Hippocampal formation (tissue), 2 donors: Measurements from ENCODE around the gene UGT1A8.
"Not testable (repeated sequence)": the region's sequence is repeated elsewhere in the genome, so short reads cannot be mapped to it uniquely, and the experiment has no call there.

Experiments
- DNase-seq, 2 donors: peaks; one replicate each; lab custom pipeline; 2025; lab: John Stamatoyannopoulos, UW

Gene UGT1A8

DNA sequence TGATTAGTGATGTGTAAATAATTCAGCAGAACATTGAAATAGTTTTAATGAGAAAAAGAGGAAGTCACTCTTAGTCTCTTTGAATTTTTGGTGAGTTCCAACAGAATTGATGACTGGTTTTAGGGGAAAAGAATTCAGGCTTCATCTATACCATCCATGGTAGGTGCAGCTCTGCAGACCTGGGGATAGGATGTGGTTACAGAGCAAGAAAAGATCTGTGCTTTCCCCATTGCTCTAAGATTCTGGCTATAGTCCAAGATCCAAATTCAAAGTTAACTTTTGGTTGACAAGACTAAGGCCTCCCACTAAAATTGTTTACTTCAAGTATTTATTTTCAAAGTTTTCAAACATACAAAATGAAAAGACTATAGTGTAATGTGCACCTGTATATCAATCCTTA, 22.4 kb downstream of the UGT1A8 start:
- DNase-seq = no peak

DNA sequence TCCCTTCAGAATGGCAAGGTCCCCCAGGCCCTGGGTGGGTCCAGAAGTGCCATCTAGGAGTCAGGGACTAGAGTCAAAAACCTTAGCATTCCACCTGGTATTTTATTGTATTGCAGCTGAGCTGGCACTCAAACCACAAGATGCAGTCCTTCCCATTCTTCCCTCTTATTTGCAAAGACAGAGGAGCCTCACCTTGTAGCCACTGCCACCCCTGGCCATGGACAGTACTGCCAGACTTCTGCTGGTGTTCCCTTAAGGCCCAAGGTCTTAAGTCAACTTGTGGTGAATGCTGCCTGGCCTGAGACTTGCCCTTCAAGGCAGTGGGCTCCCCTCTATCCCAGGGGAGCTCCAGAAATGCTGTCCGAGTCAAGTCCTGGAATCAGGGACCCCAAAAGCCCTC, 25.7 kb downstream of the UGT1A8 start:
- no peak for DNase-seq

DNA sequence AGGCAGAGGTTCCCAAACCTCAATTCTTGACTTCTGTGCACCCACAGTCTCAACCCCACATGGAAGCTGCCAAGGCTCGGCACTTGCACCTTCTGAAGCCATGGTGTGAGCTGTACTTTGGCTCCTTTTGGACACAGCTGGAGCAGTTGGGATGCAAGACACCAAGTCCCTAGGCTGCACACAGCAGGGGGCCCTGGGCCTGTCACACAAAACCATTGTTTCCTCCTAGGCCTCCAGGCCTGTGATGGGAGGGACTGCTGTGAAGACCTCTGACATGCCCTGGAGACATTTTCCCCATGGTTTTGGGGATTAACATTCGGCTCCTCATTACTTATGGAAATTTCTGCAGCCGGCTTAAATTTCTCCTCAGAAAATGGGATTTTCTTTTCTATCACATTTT, 28.6 kb downstream of the UGT1A8 start:
- DNase-seq = not testable (repeated sequence)

DNA sequence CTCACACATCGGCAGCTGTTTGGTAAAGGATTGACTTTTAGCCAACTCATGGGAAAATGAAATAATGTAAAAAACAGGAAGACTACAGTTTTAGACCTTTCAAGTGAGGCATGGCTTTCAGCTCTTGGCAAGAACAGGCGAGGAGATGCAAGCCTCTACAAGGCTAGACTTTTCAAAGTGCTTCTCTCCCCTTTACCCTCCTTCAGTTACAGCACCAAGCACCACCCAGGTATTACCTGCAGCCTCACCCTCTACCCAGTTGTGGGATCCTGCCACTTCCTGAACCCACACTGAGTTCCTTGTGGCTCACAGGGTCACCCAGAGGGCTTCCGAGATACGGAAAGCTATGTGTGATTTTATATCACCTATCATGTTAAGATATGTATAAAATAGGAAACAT, 33.5 kb downstream of the UGT1A8 start:
- no peak for DNase-seq

DNA sequence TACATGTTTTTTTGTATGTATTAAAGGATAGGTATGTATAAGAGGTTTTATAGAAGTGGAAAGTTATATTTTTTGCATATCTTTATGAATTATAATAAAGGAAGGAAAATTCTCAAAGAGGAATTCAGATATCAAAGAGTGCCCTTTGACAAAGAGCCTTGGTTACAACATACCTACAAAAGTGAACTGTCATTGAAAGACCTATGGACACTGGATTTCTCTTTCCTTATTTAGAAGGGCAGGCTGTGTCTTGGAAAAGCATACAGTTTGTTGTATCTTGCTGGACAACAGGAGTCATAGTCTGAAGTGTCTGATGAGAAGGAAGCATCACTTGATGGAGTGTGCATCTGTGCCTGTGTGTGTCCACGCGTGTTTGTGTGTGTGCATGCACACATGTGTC, 34.0 kb downstream of the UGT1A8 start:
- DNase-seq = no peak

DNA sequence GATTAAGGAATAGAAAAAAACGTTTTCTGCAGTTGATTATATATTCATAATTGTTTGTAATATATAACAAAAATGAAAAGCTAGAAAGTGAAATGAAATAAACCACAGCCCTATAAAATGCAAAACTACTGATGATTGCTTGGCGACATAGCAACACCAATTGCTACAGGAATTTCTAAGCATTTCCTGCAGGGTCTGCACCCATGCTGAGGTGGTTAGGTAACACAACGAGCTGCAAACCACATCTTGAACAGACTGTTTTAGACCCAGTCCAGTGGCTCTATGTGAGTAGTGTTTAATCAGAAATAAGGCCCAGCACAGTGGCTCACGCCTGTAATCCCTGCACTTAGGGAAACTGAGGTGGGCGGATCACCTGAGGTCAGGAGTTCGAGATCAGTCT, 37.1 kb downstream of the UGT1A8 start:
- DNase-seq = no peak

DNA sequence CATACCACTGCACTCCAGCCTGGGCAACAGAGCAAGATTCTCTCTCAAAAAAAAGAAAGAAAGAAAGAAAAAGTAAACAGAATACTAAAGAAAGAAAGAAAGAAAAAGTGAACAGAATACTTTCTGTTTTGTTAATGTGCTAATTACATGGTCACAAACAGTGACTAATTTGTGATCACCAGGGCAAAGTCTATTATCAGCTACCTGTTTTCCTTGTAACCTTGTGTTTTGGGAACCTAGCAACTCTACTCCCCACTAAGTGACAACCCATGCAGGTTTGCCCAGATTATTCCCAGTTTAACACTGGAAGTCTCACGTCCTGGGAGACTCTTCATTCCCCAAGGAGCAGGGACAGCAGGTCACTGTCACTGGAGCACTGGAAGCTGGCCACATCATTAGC, 37.6 kb downstream of the UGT1A8 start:
- no peak for DNase-seq

GRCh38 chr2:233655943-233656342, 38.5 kb downstream of the UGT1A8 start:
- DNase-seq = not testable (repeated sequence)

DNA sequence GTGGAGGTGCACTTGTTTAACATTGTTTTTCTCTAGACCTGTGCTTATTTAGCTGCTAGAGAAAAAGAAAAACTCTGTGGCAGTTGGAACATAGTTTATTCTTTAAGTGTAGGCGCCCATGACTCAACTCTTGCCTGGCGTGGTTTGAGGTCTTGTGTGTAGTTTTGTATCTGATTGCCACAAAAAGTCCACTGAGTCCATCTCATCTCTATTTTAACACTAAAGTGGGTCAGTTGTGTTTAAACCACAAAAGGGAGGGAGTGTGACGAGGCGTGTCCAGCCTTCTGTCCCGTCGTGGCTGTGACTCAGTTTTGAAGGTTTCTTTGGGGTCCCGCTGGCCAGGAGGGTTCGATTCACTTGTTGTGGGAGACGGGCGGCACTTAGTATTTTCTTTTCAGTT, 39.0 kb downstream of the UGT1A8 start:
- no peak for DNase-seq

DNA sequence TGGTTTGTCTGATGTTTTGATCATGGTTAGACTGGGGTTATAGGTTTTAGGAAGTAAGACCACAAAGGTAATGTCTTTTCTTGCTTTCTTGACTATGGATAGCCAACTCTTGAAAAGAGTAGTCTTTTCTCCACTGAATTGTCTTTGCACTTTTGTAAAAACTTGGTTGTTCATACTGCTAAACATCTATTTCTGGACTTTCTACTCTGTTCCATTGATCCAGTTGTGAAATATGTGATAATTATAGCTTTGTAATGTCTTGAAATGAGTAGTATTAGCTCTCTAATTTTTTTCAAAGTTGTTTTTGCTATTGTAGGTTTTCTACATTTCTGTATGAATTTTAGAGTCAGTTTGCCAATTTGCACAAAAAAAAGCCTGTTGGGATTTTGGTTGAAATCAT, 41.2 kb downstream of the UGT1A8 start:
- no peak for DNase-seq

DNA sequence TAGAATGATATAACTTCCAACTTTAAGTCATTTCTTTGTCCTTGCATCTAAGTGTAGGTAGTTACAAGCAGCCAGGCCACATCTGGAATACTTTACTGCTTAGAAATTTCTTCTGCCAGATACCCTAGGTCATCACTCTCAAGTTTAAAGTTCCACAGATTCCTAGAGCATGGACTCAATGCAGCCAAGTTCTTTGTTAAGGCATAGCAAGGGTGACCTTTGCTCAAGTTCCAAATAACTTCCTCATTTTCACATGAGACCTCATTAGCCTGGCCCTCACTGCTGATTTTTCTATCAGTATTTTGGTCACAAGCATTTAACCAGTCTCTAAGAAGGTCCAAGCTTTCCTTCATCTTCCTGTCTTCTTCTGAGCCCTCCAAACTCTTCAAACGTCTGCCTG, 46.5 kb downstream of the UGT1A8 start:
- DNase-seq = no peak

DNA sequence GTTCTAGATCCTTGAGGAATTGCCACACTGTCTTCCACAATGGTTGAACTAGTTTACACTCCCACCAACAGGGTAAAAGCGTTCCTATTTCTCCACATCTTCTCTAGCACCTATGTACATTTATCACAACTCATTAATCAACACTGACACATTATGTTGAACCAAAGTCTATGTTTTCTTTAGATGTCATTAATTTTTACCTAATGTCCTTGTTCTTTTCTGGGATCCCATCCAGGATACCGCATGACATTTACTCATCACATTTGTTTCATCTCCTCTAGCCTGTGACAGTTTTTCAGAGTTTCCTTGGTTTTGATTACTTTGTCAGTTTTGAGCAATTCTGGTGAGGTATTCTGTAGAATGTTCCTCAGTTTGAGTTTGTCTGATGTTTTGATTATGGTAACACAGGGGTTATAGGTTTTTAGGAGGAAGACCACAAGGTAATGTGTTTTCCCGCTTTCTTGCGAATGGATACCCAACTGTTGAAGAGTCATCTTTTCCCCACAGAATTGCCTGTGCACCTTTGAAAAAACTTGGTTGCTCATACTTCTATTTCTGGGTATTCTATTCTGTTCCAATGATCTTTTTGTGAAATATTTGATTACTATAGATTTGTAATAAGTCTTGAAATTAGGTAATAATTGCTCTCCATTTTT, 51.3 kb downstream of the UGT1A8 start:
- no peak for DNase-seq

DNA sequence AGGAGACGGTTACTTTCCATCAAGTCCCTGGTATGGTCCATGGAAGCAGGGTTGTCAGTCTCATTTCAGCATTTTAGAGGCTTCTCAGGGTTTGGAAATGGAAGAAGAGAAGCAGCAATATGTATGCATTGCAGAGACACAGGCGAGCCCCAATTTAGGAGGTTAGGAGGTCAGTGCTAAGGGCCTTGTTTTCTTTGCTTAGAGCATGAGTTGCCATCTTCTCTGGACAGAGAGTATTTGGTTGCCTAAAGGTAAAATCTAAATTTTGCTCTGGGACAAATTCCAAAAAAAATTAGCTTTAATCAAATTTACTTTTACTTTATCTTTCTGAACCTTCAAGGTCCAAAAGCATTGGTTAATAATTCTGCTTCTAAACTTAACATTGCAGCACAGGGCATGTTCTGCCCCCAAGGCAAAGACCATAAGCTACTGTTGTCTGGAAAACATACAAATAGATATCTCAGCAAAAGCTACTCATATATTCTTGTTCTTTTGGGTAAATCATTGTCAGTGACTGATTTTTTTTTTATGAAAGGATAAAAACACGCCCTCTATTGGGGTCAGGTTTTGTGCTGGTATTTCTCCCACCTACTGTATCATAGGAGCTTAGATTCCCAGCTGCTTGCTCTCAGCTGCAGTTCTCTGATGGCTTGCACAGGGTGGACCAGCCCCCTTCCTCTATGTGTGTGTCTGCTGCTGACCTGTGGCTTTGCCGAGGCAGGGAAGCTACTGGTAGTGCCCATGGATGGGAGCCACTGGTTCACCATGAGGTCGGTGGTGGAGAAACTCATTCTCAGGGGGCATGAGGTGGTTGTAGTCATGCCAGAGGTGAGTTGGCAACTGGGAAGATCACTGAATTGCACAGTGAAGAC, 54.1 kb downstream of the UGT1A8 start, which contains the start of gene UGT1A9:
TSS of gene UGT1A9 (plus strand) at position 609 of the 872 bp plus-strand sequence. CDS start at position 646, 37 bp downstream.
- DNase-seq = no peak

DNA sequence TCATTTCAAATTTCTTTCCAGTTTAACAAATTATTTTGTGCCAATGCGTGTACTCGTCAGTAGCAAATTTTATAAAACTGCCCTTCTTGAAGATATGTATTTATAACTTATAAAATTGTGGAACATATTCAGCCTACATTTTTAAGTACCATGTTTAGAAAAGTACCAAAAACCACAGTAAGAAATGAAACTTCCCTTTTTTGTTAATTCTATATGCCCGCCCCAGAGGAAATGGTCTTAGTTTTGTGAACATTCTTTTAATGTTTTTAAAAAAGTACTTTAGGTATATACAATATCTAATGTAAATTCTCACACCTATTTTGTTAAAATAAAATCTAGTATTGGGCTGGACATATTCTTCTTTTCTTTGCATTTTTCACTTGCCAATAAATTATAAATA, 55.5 kb downstream of the UGT1A8 start:
- no peak for DNase-seq

DNA sequence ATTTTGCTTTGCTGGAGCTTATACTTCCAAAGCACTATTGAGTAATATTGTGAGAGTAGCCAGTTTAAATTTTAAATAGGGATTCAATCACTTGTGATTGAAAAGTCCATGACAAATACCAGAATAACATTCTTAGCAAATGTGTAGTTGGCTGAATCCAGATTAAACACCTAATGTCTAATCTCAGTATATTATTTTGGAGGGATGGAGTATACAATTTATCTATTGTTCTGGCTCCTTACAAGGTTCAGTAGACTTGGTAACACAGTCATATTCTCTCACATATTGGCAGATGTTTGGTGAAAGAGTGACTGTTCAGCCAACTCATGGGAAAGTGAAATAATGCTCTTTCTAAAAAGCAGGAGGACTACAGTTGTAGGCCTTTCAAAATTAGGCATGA, 56.5 kb downstream of the UGT1A8 start:
- no peak for DNase-seq

DNA sequence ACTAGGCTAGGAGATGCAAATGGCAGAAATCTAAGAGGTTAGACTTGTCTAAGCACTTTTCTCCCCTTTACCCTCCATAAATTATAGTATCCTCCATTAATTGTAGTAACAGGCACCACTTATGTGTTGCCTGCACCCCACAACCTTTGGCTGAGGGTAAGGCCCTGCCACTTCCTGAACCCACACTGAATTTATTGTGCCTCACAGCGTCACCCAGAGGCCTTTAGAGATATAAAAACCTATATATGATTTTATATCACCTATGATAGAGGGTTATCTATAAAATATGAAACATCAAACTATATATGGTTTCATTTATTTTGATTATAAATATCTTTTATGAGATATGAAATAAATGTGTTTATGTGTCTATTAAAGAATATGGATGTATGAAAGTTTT, 56.9 kb downstream of the UGT1A8 start:
- DNase-seq = no peak

- no peak for DNase-seq
Observed at GRCh38 chr2:233674995-233675394, 57.6 kb downstream of the UGT1A8 start.

- no peak for DNase-seq
Observed at GRCh38 chr2:233676046-233676445, 58.6 kb downstream of the UGT1A8 start.

DNA sequence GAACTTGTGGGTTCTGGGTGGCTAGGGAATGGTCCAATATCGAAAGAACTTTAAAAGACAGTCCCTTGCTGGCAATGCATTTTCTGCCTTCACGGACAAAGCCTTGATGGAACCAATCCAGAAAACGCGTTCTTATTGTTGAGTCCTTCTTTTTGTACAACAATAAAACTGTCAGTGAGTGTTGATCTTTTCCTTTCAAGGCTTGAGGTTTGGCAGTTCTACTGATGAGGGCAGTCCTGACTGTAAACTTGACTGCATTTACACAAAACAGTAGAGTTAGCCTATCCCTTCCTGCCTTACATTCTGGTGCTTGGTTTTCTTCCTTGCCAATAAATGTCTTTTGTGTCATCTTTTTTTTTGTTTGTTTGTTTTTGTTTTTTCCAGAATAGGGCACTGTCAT, 61.8 kb downstream of the UGT1A8 start:
- DNase-seq = no peak

- no peak for DNase-seq
Observed at GRCh38 chr2:233680361-233681045, 63.1 kb downstream of the UGT1A8 start.

DNA sequence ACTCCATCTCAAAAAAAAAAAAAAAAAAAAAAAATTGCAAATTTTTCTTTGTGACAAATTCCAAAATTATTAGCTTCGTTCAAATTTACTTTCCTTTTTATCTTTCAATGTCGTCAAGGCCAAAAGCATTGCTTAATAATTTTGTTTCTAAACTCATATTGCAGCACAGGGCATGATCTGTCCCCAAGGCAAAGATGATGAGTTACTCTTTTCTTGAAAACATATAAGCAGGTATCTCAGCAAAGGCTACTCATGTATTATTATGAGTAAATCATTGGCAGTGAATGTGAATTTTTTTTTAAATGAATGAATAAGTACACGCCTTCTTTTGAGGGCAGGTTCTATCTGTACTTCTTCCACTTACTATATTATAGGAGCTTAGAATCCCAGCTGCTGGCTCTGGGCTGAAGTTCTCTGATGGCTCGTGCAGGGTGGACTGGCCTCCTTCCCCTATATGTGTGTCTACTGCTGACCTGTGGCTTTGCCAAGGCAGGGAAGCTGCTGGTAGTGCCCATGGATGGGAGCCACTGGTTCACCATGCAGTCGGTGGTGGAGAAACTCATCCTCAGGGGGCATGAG, 64.2 kb downstream of the UGT1A8 start, which contains the start of gene UGT1A7:
TSS of gene UGT1A7 (plus strand) at position 381 of the 579 bp plus-strand sequence. CDS start at position 418, 37 bp downstream.
- no peak for DNase-seq

- DNase-seq = no peak
Observed at GRCh38 chr2:233684640-233685039, 67.2 kb downstream of the UGT1A8 start.
